SU-DHL-6 (cell line): ENCODE results near the gene CORO2A.

ENCODE experiments used
- H2AFZ ChIP-seq: fragments of 200-600 bp; sonication (generic); 2 replicates; pipeline ENCODE4 v1.6.1; 2014; ENCODE audit warnings: low read depth, mild to moderate bottlenecking, moderate library complexity, mixed read lengths, antibody characterized with exemption, low read length; ENCODE audit not compliant: severe bottlenecking
- H3F3A ChIP-seq: fragments of 200-600 bp; shearing (Covaris generic); 2 replicates; pipeline ENCODE4 v1.6.0; 2016; ENCODE audit warnings: antibody characterized with exemption, mild to moderate bottlenecking; ENCODE audit not compliant: insufficient read depth
- H3K27ac ChIP-seq: fragments of 200-600 bp; sonication (generic); 2 replicates; pipeline ENCODE4 v1.5.1; 2016; ENCODE audit warnings: low read depth, mild to moderate bottlenecking, low read length, moderate library complexity, mixed read lengths
- H3K27me3 ChIP-seq: fragments of 200-600 bp; sonication (generic), shearing (Covaris generic); 2 replicates; pipeline ENCODE4 v1.6.0; 2014; ENCODE audit warnings: mild to moderate bottlenecking, low read length
- H3K36me3 ChIP-seq: fragments of 200-600 bp; sonication (generic); 2 replicates; pipeline ENCODE4 v1.6.1; 2014; ENCODE audit warnings: mild to moderate bottlenecking, low read length, mixed read lengths
- H3K4me2 ChIP-seq: fragments of 300-600, 200-600 bp; shearing (Covaris generic), sonication (generic); 2 replicates; pipeline ENCODE4 v1.6.0; 2014; ENCODE audit warnings: low read length, low read depth, mild to moderate bottlenecking; ENCODE audit not compliant: poor library complexity, severe bottlenecking
- H3K4me3 ChIP-seq: fragments of 200-600 bp; sonication (generic); 2 replicates; pipeline ENCODE4 v1.5.1; 2014; ENCODE audit warnings: antibody characterized with exemption, low read length, mild to moderate bottlenecking, mixed read lengths; ENCODE audit not compliant: insufficient read depth, poor library complexity, severe bottlenecking
- H3K79me2 ChIP-seq: fragments of 200-600 bp; sonication (generic); 2 replicates; pipeline ENCODE4 v1.6.1; 2014; ENCODE audit warnings: mild to moderate bottlenecking, low read length, moderate library complexity; ENCODE audit not compliant: insufficient read depth
- H3K9ac ChIP-seq: fragments of 200-600 bp; sonication (generic); 2 replicates; pipeline ENCODE4 v1.7.0; 2014; ENCODE audit warnings: mild to moderate bottlenecking, low read length
- H3K9me2 ChIP-seq: fragments of 200-600 bp; sonication (generic); replicated peaks from 2 replicates; pipeline ENCODE4 v1.6.1; 2014; ENCODE audit warnings: low read length; ENCODE audit not compliant: insufficient read depth
- H3K9me3 ChIP-seq: fragments of 200-600 bp; sonication (generic); 2 replicates; pipeline ENCODE4 v1.6.1; 2014; ENCODE audit warnings: low read length, mixed read lengths; ENCODE audit not compliant: insufficient read depth
- H4K20me1 ChIP-seq: fragments of 200-600 bp; sonication (generic); 2 replicates; pipeline ENCODE4 v1.6.1; 2014; ENCODE audit warnings: low read depth, mild to moderate bottlenecking, antibody characterized with exemption, low read length, moderate library complexity, mixed read lengths
- CTCF ChIP-seq: fragments of 200-600 bp; sonication (generic); IDR thresholded peaks from one replicate; pipeline ENCODE4 v1.5.1; 2017; ENCODE audit warnings: antibody characterized with exemption, mild to moderate bottlenecking, low read length, moderate library complexity; ENCODE audit not compliant: insufficient read depth, poor library complexity, severe bottlenecking
- EZH2phosphoT487 ChIP-seq: fragments of 200-600 bp; sonication (generic), shearing (Covaris generic); conservative IDR thresholded peaks from 2 replicates; pipeline ENCODE4 v1.6.1; 2018; ENCODE audit warnings: mild to moderate bottlenecking, antibody characterized with exemption, low read length, moderate library complexity, mixed read lengths

Gene CORO2A

GRCh38 chr9:98178874-98179850, 13.3 kb downstream of the CORO2A start:
- no peaks in the 10 kb centered on the region for H3F3A ChIP-seq
- H3K27ac ChIP-seq = no peak overlapping the region
- no peak overlapping the region for H3K4me3 ChIP-seq
- no peaks in the 10 kb centered on the region for H3K36me3 ChIP-seq
- H3K9me3 ChIP-seq = no peaks in the 10 kb centered on the region
- no peaks in the 10 kb centered on the region for H4K20me1 ChIP-seq
- no peaks in the 10 kb centered on the region for H3K9me2 ChIP-seq
- no peaks in the 10 kb centered on the region for H3K27me3 ChIP-seq
- no peak overlapping the region for H2AFZ ChIP-seq
- H3K4me2 ChIP-seq = no peak overlapping the region
- TF ChIP-seq EZH2phosphoT487 (no peak), CTCF (no peak)
- H3K9ac ChIP-seq = no peak overlapping the region
- no peaks in the 10 kb centered on the region for H3K79me2 ChIP-seq

- no peak overlapping the region for H2AFZ ChIP-seq
- TF ChIP-seq CTCF = no peak
- TF ChIP-seq EZH2phosphoT487 = no peak
- H3K9me2 ChIP-seq = no peaks in the 10 kb centered on the region
- no peak overlapping the region for H3K27ac ChIP-seq
- no peaks in the 10 kb centered on the region for H4K20me1 ChIP-seq
- no peak overlapping the region for H3K4me3 ChIP-seq
- no peak overlapping the region for H3K9ac ChIP-seq
- H3K79me2 ChIP-seq = no peaks in the 10 kb centered on the region
- no peaks in the 10 kb centered on the region for H3K9me3 ChIP-seq
- H3K4me2 ChIP-seq = no peak overlapping the region
- no peaks in the 10 kb centered on the region for H3F3A ChIP-seq
- no peaks in the 10 kb centered on the region for H3K27me3 ChIP-seq
- H3K36me3 ChIP-seq = no peaks in the 10 kb centered on the region
These were observed 15.8 kb downstream of the CORO2A start for GRCh38 chr9:98176391-98177259.

- Histone ChIP-seq H3K79me2 (no peaks in the 10 kb centered on the region), H3K9me3 (no peaks in the 10 kb centered on the region), H3K4me2 (no peak overlapping the region), H3K9me2 (no peaks in the 10 kb centered on the region), H2AFZ (no peak overlapping the region), H3K4me3 (no peak overlapping the region), H3K27me3 (no peaks in the 10 kb centered on the region), H3K27ac (no peak overlapping the region), H3K9ac (no peak overlapping the region), H3F3A (no peaks in the 10 kb centered on the region), H4K20me1 (no peaks in the 10 kb centered on the region), H3K36me3 (no peaks in the 10 kb centered on the region)
- no peak for TF ChIP-seq EZH2phosphoT487
- TF ChIP-seq CTCF = no peak
These were observed 16.7 kb downstream of the CORO2A start for GRCh38 chr9:98175762-98176161.
